ENCODE data around the gene MAZ.
A peak's percentile ranks its signal among the peaks of the same experiment; 100 is the strongest.
"Not testable (repeated sequence)": the region's sequence is repeated elsewhere in the genome, so short reads cannot be mapped to it uniquely, and the experiment has no call there.

MAZ gene

DNA sequence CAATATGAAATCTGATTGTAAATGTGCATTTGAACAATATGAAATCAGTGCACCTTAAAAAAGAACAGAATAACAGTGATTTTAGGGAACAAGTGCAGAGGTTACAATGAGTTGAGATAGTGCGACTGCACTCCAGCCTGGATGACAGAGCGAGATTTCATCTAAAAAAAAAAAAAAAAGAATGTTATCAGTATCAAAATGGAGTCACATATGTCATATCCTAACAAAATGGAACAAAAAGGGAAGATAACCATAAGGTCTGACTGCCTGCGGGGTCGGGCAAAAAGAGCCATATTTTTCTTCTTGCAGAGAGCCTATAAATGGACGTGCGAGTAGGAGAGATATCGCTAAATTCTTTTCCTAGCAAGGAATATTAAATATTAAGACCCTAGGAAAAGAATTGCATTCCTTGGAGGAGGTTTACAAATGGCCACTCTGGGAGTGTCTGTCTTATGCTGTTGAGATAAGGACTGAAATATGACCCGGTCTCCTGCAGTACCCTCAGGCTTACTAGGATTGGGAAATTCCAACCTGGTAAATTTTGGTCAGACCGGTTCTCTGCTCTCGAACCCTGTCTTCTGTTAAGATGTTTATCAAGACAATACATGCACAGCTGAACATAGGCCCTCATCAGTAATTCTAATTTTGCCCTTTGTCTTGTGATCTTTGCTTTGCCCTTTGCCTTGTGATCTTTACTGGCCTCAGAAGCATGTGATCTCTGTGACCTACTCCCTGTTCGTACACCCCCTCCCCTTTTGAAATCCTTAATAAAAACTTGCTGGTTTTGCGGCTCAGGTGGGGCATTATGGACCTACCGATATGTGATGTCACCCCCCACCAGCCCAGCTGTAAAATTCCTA is 23.0 kb upstream of the MAZ start:
- in situ Hi-C loops (cut with MboI; ENCODE audit: low pct_unique_long_range_greater_than_20kb, low sequenced_read_pairs); DNase-seq: not testable (repeated sequence)

DNA sequence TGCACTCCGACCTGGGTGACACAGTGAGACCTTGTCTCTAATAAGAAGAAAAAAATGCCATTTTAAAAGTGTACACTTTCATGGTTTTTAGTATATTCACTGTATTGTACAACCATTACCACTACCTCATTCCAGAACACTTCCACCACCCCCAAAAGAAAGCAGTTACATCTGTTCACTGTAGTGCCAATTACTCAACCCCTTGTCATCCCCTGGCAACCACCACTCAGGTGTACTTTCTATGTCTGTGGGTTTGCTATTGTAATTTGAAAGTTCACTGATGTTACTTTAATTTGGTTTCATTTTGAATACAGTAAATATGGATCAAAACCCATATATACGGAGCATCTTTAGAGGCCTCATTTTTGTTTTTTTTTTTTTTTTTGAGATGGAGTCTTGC is 22.2 kb upstream of the MAZ start:
- in situ Hi-C loops (cut with MboI; ENCODE audit: low pct_unique_long_range_greater_than_20kb, low sequenced_read_pairs): no loop called here
- no peak for DNase-seq

DNA sequence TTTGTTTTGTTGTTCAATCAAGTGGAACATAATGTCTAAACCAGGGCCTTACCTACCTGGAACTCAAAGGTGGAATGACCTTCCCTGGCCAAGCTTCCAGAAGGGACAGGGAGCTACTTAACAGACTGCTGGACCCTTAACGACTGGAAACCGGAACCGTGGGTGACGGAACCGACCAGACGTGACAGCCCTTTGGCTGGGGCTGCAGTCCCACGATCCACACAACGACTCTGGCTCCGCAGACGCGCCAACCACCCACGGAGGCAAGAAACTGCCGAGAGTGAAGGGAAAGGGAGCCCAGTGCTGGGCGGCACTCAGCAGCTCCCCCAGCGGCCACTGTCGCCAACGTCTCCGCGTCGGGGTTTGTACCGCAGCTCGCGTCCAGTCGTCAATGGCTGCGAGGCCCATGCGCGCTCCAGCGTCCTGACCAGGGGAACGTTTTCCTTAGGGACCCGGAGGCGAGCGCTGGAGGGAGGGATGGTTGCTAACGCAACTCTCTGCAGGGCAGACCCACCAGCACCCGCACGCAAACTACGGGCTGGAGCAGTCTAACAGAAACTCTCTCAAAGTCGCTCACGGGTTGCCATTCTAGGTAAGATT is 21.3 kb upstream of the MAZ start:
- no peak for DNase-seq
- in situ Hi-C loops (cut with MboI; ENCODE audit: low pct_unique_long_range_greater_than_20kb, low sequenced_read_pairs): no loop called here

- DNase-seq; in situ Hi-C loops (cut with MboI; ENCODE audit: low pct_unique_long_range_greater_than_20kb, low sequenced_read_pairs): not testable (repeated sequence)
Observed at GRCh38 chr16:29787155-29787554, 19.2 kb upstream of the MAZ start.

DNA sequence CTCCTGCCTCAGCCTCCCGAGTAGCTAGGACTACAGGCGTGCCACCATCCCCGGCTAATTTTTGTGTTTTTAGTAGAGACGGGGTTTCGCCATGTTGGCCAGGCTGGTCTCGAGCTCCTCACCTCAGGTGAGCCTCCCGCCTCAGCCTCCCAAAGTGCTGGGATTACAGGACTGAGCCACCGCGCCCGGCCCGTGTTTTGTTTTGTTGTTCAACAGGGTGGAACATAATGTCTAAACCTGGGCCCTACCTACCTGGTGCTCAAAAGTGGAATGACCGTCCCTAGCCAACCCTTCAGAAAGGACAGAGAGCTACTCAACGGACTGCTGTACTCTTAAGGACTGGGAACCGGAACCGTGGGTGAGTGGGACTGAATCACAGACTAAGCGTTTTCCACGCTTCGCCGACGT is 16.6 kb upstream of the MAZ start:
- no peak for DNase-seq
- in situ Hi-C loops (cut with MboI; ENCODE audit: low pct_unique_long_range_greater_than_20kb, low sequenced_read_pairs): no loop called here

GRCh38 chr16:29790183-29790948 is 16.0 kb upstream of the MAZ start, which contains the start of gene KIF22:
TSS of gene KIF22 (plus strand) at chr16:29790751. CDS start at chr16:29790760, 9 bp downstream.
- peak; percentile 99 for DNase-seq
- in situ Hi-C loops (cut with MboI; ENCODE audit: low pct_unique_long_range_greater_than_20kb, low sequenced_read_pairs): no loop called here

DNA sequence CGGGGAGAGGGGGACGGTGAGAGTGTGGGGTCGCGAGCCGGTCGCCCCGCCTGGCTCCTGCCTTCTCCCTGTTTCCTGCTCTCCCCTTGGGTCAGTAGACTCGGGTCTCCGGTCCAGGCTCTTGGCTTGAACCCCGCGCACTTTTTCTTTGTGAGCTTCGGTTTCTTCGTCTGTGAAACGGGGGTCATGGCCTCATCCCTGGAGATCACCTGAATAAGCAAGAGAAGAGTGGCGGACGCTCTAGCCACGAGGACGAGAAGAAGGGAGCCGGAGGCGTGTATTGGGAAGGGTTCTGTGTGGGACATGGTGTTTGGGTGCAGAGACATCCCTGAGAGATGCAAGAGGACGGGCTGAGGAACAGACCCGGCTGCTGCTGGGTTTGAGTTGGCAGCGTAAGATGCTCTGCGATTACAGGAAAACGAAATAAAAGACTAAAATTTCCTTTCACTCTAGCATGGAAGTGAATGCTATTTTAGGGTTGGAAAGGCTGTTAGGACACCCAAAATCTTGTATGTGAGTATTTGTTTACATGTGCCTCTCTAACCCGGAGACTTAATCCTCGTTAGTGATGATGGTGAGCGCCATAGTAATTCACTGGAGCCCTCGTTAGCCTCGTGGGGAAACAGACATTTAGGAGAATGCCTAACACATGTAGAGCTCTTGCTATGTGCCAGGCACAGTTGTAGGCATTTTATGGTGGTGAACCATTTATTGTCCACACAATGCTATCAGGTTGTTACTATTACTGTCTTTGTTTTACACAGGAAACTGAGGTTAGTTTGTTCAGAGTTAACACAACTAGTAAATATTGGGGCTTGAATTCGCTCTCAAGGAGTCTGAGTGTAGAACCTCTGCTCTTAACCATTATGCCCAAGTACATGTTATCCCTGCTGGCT is 15.1 kb upstream of the MAZ start:
- peak; percentile 33 for DNase-seq
- in situ Hi-C loops (cut with MboI; ENCODE audit: low pct_unique_long_range_greater_than_20kb, low sequenced_read_pairs): no loop called here

DNA sequence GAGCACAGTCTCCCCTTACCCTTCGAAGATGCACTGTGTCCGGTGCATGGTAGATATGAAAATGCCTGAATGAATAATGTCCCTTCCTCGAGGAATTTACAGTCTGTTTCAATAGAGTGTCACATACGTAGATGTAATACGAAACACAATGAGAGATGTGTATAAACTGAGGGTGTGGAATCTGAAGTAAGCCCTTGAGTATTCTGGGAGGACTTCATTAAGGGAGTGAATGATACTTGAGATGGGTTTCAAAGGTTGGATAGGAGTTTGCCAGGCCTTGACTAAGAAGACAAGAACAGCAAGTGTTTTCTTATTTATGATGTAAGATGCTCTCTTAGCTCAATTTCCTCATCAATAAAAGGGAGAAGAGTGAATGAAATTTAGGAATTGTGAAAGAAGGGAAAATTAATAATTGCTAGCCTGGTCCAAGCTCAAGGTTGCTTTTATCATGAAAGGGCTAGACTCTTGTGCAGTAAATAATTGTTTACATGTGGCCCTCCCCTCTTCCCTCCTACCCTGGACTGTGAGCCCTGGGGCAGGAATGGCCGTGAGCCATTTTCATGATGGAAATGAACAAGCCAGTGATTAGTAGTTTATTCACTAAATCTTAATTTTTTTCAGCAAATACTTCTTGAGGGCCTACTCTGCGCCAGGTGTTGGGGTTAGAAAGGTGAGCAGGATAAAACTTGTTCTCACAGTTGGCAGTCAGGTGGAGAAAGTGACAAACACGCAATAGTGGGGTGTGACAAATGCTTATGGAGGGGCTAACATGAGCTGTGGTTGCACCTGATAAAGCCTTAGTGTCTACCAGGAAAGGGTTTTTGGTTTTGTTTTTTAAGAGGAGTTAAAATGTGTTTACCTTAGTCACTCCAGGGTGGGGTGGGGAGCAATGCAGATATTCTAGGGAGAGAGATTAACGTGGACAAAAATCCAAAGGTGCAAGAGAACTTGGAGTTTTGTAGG is 14.2 kb upstream of the MAZ start:
- no peak for DNase-seq
- in situ Hi-C loops (cut with MboI; ENCODE audit: low pct_unique_long_range_greater_than_20kb, low sequenced_read_pairs): no loop called here

DNA sequence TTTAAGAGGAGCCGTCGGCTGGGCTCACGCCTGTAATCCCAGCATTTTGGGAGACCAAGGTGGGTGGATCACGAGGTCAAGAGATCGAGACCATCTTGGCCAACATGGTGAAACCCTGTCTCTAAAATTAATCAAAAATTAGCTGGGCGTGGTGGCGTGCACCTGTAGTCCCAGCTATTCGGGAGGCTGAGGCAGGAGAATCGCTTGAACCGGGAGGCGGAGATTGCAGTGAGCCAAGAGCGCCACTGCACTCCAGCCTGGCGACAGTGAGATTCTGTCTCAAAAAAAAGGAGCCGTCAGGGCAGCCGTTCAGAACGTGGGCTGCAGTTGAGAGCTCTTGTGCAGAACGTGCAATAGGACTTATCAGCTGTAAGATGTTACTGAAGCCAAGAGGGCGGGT is 13.2 kb upstream of the MAZ start:
- DNase-seq; in situ Hi-C loops (cut with MboI; ENCODE audit: low pct_unique_long_range_greater_than_20kb, low sequenced_read_pairs): not testable (repeated sequence)

GRCh38 chr16:29794231-29794710 is 12.1 kb upstream of the MAZ start:
- in situ Hi-C loops (cut with MboI; ENCODE audit: low pct_unique_long_range_greater_than_20kb, low sequenced_read_pairs): no loop called here

GRCh38 chr16:29802416-29802935 is 3.9 kb upstream of the MAZ start:
- in situ Hi-C loops (cut with MboI; ENCODE audit: low pct_unique_long_range_greater_than_20kb, low sequenced_read_pairs): no loop called here
- DNase-seq: no peak

More at GRCh38 chr16:29794231-29794710, 12.1 kb upstream of the MAZ start:
- no peak for DNase-seq

DNA sequence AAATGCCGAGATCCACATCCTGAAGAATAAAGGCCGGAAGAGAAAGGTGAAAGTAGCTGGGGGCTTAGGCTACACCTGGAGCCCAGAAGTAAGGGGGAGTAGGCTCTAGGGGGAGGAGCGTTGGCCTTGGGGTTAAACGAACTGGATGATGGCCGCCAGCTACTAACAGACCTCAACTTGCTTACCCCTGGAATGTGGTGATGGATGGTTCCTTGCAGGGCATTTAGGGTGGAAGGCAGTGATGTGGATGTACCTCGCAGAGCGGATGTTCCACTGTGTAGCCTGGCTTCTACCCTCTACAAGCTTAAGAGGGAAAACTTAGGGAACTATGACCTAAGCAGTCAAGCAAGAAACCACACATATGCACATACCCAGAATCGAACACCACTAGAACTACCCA is 2.3 kb upstream of the MAZ start:
- in situ Hi-C loops (cut with MboI; ENCODE audit: low pct_unique_long_range_greater_than_20kb, low sequenced_read_pairs): no loop called here
- DNase-seq: no peak

DNA sequence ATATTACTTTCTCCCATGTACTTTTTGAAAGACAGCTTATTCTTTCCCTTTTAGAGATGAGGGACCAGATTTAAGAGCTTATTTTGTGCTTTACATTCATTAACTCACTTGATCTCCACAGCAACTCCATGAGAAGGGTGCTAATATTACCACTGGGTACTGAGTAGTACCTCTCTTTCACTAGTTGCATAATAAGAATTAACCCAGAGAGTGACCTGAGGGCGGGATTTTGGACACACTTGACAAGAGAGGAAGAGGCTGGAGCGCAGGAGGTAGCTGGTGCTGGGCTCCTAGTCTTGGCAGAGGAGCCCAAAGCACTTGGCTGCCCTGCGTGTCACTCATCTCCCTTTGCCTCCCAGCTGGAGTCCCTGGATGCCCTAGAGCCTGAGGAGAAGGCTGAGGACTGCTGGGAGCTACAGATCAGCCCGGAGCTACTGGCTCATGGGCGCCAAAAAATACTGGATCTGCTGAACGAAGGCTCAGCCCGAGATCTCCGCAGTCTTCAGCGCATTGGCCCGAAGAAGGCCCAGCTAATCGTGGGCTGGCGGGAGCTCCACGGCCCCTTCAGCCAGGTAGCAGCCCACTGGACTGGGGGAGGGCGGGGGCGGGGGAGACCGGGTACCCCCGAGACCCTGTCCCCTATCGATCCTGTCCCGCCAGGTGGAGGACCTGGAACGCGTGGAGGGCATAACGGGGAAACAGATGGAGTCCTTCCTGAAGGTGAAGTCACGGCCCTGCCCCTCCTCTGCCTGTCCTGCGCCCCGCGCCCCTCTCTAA is 1.7 kb upstream of the MAZ start:
- peak; percentile 34 for DNase-seq
- in situ Hi-C loops (cut with MboI; ENCODE audit: low pct_unique_long_range_greater_than_20kb, low sequenced_read_pairs): no loop called here

GRCh38 chr16:29805232-29806098 is 864 bp upstream of the MAZ start:
- in situ Hi-C loops (cut with MboI; ENCODE audit: low pct_unique_long_range_greater_than_20kb, low sequenced_read_pairs): no loop called here
- peak; percentile 98 for DNase-seq

GRCh38 chr16:29806641-29807425 is 504 bp downstream of the MAZ start:
- in situ Hi-C loops (cut with MboI; ENCODE audit: low pct_unique_long_range_greater_than_20kb, low sequenced_read_pairs): no loop called here
- peak; percentile 66 for DNase-seq

All from KBM-7 (cell line).